Measurements from ENCODE around the gene SPI1. TPM values are rescaled to one million over a fixed set of nuclear protein-coding genes. Genes with fewer than 3 reads are reported as not detected.

SPI1 gene
- total and polyA plus RNA-seq, 2 donors (not counting 3 experiments of a cell fraction or from before 2014, with no cell fraction given) = not detected

GRCh38 chr11:47350315-47350714 is 28.0 kb downstream of the SPI1 start:
- Histone ChIP-seq H3K9me3 (replicated peaks; ENCODE audit: control insufficient read depth, insufficient read depth, low read length) (no peaks in the 10 kb centered on the region), H3K9ac (replicated peaks; ENCODE audit: extremely low read depth, insufficient read depth, low read length) (no peak overlapping the region), H2AFZ (ENCODE audit: low read depth, low read length) (no peak overlapping the region), H3K79me2 (ENCODE audit: control insufficient read depth, insufficient read depth, low read length) (no peaks in the 10 kb centered on the region), H4K20me1 (replicated peaks; ENCODE audit: control insufficient read depth, extremely low read depth, insufficient read depth, low read length) (no peaks in the 10 kb centered on the region), H3K4me1 (ENCODE audit: control insufficient read depth, extremely low read depth, insufficient read depth, low read length) (no peaks in the 10 kb centered on the region), H3K36me3 (ENCODE audit: control insufficient read depth in 2 of 2, extremely low read depth in 1 of 2, insufficient read depth in 2 of 2, low read length in 2 of 2) (no peaks in the 10 kb centered on the region), H3K27me3 (ENCODE audit: control insufficient read depth in 2 of 2, insufficient read depth in 2 of 2, low read length in 2 of 2) (no peaks in the 10 kb centered on the region), H3K9me1 (replicated peaks; ENCODE audit: control insufficient read depth, extremely low read depth, insufficient read depth, low read length) (no peaks in the 10 kb centered on the region), H3K4me2 (ENCODE audit: insufficient read depth, low read length) (no peak overlapping the region), H3K27ac (ENCODE audit: insufficient read depth, low read depth, low read length) (no peak overlapping the region), H3K4me3 (replicated peaks in 1 of 3; ENCODE audit: insufficient read depth in 1 of 3, low read depth in 1 of 3, low read length in 3 of 3) (no peak overlapping the region)
- TF ChIP-seq GATA2 (IDR thresholded peaks at IDR 0.05; ENCODE audit: insufficient read depth, insufficient read length, low read depth, low read length) (no peak), MYC (IDR thresholded peaks at IDR 0.05; ENCODE audit: low read depth, low read length) (no peak), POLR2AphosphoS5 (IDR thresholded peaks at IDR 0.05; ENCODE audit: insufficient read depth, low read depth, low read length) (no peak)
- no peak for DNase-seq (ENCODE audit: low read depth, low spot score)
- ChIA-PET POLR2A (no interaction called here), CTCF (interaction anchor here (1.1 to 1.5 kb wide), 2 partner anchors 130 to 171 kb away, joined by 3 read pairs; no protein-coding TSS in a partner anchor)
- no peak for FAIRE-seq
- dilution Hi-C loops (cut with MboI; ENCODE audit: extremely low pct_ligation_motif_present, low sequenced_read_pairs) = no loop called here
- intact Hi-C loops (cut with micrococcal nuclease) = no loop called here
- no TSS peak for BruUV-seq (replicated peaks)

DNA sequence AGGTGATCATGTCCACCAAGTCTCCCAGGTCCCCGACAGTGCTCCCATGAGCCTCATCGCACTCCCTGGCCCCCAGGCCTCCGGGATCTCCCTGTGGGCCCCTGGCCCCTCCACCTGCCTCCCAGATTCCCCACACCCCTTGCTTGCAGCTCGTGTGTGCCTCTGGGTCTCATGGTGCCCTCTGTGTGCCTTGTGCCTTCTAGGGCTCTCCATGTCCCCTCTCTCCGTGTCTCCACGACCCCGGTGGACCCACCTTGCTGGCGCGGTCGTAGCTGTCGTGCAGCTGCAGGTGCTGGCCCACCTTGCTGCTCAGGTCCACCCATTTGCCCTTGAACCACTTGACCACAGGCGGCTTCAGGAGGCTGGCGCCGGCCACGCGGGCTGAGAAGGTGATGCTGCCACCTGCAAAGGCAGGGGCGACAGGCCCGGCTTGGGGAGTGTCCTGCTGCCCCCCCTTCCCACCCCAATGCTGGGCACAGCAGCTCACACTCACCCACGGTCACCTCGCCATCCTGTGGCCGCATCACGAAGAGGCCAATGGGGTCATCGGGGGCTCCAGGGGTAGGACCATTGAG is 28.7 kb downstream of the SPI1 start:
- DNase-seq (ENCODE audit: low read depth, low spot score) = no peak
- POLR2A ChIA-PET = no interaction called here
- FAIRE-seq = no peak
- BruUV-seq (replicated peaks) = no TSS peak
- no peaks in the 10 kb centered on the region for H3K36me3 ChIP-seq (ENCODE audit: control insufficient read depth in 2 of 2, extremely low read depth in 1 of 2, insufficient read depth in 2 of 2, low read length in 2 of 2)
- CTCF ChIA-PET = interaction anchor here (1.4 to 2.0 kb wide), 3 partner anchors 15 to 170 kb away, joined by 3 to 9 read pairs (median 3); no protein-coding TSS in a partner anchor
- dilution Hi-C loops (cut with MboI; ENCODE audit: extremely low pct_ligation_motif_present, low sequenced_read_pairs) (no loop called here), intact Hi-C loops (cut with micrococcal nuclease) (loop anchor here (5.0 kb wide), 1 partner anchor 37 kb away; no protein-coding TSS in a partner anchor)
- H3K4me2 ChIP-seq (ENCODE audit: insufficient read depth, low read length) = no peak overlapping the region
- TF ChIP-seq POLR2AphosphoS5 (IDR thresholded peaks at IDR 0.05; ENCODE audit: insufficient read depth, low read depth, low read length) (no peak), JUN (IDR thresholded peaks at IDR 0.05; ENCODE audit: borderline replicate concordance, insufficient read depth, insufficient read length, low read depth) (no peak), EZH2 (IDR thresholded peaks at IDR 0.05; ENCODE audit: borderline replicate concordance, low read depth, low read length, severe bottlenecking) (no peak), GATA2 (IDR thresholded peaks at IDR 0.05; ENCODE audit: insufficient read depth, insufficient read length, low read depth, low read length) (no peak), POLR2A (IDR thresholded peaks at IDR 0.05; ENCODE audit: low read depth, low read length) (no peak), CTCF (IDR thresholded peaks at IDR 0.05; ENCODE audit: extremely low read depth in 1 of 2, insufficient read depth in 1 of 2, low read depth in 1 of 2, low read length in 2 of 2) (no peak), FOS (IDR thresholded peaks at IDR 0.05; ENCODE audit: borderline replicate concordance, insufficient read depth, low read length) (no peak), MYC (IDR thresholded peaks at IDR 0.05; ENCODE audit: low read depth, low read length) (no peak)
- TF ChIP-seq, protein P1, sequence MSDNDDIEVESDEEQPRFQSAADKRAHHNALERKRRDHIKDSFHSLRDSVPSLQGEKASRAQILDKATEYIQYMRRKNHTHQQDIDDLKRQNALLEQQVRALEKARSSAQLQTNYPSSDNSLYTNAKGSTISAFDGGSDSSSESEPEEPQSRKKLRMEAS (IDR thresholded peaks at IDR 0.05; ENCODE audit: insufficient read depth, insufficient read length) = no peak
- H3K4me1 ChIP-seq (ENCODE audit: control insufficient read depth, extremely low read depth, insufficient read depth, low read length) = no peaks in the 10 kb centered on the region
- no peak overlapping the region for H3K9ac ChIP-seq (replicated peaks; ENCODE audit: extremely low read depth, insufficient read depth, low read length)
- no peak overlapping the region for H3K27ac ChIP-seq (ENCODE audit: insufficient read depth, low read depth, low read length)
- no peaks in the 10 kb centered on the region for H3K9me3 ChIP-seq (replicated peaks; ENCODE audit: control insufficient read depth, insufficient read depth, low read length)
- H3K9me1 ChIP-seq (replicated peaks; ENCODE audit: control insufficient read depth, extremely low read depth, insufficient read depth, low read length) = no peaks in the 10 kb centered on the region
- no peaks in the 10 kb centered on the region for H4K20me1 ChIP-seq (replicated peaks; ENCODE audit: control insufficient read depth, extremely low read depth, insufficient read depth, low read length)
- no peak overlapping the region for H2AFZ ChIP-seq (ENCODE audit: low read depth, low read length)
- no peaks in the 10 kb centered on the region for H3K27me3 ChIP-seq (ENCODE audit: control insufficient read depth in 2 of 2, insufficient read depth in 2 of 2, low read length in 2 of 2)
- no peak overlapping the region for H3K4me3 ChIP-seq (replicated peaks in 1 of 3; ENCODE audit: insufficient read depth in 1 of 3, low read depth in 1 of 3, low read length in 3 of 3)
- no peaks in the 10 kb centered on the region for H3K79me2 ChIP-seq (ENCODE audit: control insufficient read depth, insufficient read depth, low read length)
